Stimulated activated CD8-positive, alpha-beta memory T cell treated with anti-CD3 and anti-CD28 coated beads, Interleukin-12 subunit alpha, Interleukin-12 subunit beta, amount 100 ng/mL, for 24 hours (primary cell): ENCODE measurements around the gene COPZ1.

ENCODE experiments used
- DNase-seq: peaks from one replicate; pipeline ENCODE4 v3.0.0-alpha.2; 2020; ENCODE audit errors: extremely low read depth

COPZ1 gene

DNA sequence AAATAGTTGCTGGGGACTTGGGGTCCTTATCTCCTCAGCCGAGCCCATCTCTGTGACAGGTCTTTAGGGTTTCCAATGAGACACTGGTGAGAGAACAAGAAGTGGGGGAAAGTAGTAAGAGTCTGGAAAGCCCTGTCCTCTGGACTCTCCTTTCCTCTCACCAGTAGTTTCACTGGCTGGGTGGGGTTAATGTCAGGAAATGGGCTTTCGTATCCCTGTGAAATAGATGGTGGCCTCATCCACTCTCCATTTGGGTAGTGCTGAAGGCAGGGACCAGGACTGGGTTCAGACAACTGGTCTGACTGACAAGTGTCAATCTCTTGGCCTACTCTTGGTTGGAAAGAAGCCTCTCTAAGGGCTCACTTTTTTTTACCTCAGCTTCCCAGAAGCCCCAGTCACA is 52.1 kb downstream of the COPZ1 start:
- no peak for DNase-seq

DNA sequence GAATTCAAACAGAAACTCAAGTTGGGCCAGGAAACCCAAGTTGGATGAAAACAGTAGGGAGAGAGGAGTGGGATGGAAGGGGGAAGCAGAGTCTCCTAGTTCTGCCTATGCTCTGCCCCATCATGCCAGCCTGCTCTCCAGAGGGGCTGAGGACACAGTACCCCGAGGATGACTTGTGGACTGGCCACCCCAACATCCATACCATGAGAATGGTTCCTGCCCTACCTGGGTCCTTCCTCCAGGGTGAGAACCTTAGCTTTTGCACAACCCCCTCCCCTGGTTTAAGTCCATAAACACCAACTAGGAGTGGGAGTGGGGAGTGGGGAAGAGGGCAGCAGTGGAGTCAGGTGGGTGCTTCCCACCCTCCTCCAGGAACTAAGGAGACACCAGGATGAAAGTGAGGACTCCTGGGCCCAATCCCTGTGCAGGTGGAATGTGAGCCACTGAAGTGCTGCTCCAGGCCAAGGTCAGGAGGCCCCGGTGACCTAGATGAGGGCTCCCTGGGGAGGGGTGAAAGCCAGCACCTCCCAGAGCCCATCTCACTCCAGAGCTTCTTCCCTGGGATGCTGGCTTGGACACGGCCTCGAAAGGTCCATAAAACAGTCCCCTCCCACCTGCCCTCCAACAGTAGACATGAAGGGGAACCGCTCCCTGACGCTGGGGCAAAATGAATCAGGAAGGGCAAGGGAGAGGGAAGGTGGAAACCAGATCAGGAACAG is 53.0 kb downstream of the COPZ1 start:
- DNase-seq = no peak

DNA sequence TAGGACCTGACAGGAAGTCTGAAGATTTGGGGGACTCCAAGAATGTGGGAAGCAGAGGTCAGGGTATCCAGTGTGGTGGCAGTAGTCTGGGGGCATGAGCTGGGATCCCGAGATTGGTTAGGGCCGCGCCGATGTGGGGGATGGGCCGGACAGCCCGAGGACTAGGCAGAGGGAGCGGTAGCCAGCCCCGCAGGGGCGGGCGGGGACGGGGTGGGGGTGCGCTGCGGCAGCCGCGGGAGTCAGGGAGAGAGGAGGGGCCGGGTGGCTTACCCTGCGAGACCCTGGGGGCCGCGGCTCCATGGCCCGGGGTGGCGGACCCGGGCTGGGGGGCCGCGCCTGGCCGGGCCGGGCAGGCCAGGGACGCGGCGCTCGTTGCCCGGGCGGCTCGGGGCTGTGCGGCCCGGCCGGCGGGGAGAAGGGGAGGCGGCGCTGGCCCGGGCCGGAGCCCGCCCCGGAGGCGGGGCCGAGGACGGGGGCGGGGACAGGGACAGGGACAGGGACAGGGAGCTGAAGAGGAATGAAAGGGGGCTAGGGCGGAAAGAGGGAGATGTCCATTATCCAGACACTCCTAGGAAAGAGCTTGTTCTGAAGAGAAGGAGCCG is 54.0 kb downstream of the COPZ1 start:
- no peak for DNase-seq

- DNase-seq = peak; percentile 69
These were observed 54.7 kb downstream of the COPZ1 start for GRCh38 chr12:54379398-54380201.

DNA sequence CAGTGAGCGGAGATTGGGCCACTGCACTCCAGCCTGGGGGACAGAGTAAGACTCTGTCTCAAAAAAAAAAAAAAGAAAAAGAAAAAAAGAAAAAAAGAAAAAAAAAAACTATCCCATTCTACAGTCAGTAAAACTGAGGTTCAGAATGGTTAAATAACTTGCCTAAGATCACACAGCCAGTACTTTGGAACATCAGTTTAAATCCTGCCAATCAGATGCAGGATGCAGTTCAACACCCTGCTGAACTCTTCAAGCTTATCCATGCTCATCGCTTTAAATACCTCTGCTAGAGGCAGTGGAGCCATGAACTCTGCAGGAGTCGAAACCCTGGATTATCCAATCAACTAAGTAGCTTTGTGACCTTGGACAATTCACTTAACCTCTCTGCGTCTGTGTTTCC is 56.2 kb downstream of the COPZ1 start:
- DNase-seq = no peak

DNA sequence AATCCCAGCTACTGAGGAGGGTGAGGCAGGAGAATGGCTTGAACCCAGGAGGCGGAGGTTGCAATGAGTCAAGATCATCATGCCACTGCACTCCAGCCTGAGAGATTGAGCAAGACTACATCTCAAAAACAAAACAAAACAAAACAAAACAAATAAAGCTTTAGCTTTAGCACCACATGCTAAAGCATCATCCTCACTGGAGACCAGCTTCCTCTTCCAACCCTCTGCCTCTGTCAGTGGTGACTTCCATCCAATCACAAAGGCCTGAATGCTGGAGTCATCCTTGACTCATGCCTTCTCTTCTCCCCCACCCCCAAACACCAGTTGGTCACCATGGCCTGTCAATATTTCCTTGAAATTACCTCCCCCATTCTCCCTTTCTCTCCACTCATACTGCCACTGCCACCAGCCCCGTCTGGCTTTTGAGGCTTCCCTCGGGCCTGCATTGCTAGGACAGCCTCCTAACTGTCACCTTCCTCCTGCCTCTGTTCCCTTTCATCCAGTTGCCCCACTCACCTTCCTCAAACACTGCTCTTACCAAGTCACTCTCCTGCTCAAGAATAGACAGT is 58.2 kb downstream of the COPZ1 start:
- no peak for DNase-seq

- no peak for DNase-seq
These were observed 59.7 kb downstream of the COPZ1 start, which contains the start of gene ZNF385A for GRCh38 chr12:54384591-54385041. ZNF385A (minus strand) TSS chr12:54384733; CDS start chr12:54384514, 219 bp downstream.

DNA sequence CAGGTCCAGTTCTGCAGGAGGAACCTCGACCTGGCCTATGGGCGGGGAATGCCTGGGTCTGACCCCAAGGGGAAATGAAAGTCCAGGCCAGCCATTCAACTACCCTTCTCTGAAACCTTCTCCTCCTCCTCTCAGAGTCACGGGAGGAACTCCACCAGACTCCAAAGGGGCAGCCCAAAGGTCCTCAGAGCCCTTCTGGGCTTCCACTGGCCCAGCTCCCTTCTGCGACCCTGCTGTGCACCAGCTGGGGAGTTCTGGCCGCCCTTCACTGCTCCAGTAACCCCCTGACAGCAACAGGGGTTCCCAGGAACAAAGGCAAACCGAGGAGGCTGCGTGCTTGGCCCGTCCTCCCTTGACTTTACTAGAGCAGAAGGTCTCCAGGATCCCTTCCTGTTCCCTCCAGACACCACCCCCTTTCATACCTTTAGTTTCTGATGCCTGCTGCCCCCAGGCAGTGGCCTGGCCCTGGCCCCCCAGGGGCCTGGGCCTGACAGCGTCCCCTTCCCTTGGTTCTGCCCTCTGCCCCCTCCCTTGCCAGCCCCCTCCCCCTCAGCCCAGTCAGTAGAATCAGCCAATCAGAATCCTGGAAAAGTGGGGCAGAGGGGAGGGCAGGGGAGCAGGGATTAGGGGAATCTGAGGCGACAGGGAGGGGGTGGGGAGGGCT is 60.5 kb downstream of the COPZ1 start:
- no peak for DNase-seq

DNA sequence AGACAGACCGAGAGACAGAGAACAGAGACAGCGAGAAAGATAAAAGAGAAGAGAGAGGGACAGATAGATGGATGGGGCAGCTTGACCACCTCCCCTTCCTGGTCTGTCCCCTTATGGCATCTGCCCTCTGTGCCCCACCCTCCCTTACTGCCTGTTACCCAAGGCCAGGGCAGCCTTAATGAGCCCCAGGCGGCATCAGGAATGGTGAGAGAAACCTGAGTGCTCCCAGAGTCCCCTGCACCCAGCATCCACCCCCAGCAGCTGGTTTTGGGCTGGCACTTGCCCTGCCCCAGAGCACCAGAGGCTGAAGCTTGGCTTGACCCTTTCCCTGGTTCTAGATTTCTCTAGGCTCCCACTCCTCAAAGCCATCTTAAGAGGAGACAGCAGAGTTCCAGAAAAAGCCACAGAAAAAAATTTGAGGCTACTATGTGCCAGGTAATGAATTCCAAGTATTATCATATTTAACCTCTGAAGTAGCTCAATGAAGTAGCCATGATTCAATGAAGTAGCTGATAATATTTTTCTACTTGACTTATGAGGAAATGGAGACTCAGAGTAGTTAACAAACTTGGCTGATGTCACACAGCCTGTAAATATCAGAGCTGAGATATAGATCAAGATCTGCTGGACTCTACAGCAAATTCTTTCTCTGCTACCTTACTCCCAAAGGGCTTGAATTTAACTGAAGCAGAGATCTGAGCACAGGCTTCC is 61.6 kb downstream of the COPZ1 start:
- no peak for DNase-seq

DNA sequence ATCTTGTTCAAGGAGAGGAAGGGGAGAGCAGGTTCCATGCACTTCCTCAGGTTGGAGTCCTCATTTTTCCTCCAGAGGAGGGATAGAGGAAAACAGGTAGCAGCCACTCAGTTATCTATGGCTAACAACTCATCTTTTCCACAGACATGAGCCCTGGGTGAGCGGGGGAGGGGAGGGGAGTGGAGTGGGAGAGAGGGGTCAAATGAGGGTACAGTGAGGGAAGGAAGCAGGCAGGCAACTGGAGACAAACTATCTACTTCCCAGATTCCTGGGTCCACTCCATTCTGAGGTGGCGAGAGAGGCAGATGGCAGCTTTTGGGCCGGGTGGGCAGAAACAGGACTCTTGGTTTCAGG is 62.2 kb downstream of the COPZ1 start:
- no peak for DNase-seq

GRCh38 chr12:54388237-54389133 is 63.6 kb downstream of the COPZ1 start:
- no peak for DNase-seq

GRCh38 chr12:54389134-54389508 is 64.2 kb downstream of the COPZ1 start:
- DNase-seq = no peak

GRCh38 chr12:54389607-54390175 is 64.8 kb downstream of the COPZ1 start:
- DNase-seq = no peak

DNA sequence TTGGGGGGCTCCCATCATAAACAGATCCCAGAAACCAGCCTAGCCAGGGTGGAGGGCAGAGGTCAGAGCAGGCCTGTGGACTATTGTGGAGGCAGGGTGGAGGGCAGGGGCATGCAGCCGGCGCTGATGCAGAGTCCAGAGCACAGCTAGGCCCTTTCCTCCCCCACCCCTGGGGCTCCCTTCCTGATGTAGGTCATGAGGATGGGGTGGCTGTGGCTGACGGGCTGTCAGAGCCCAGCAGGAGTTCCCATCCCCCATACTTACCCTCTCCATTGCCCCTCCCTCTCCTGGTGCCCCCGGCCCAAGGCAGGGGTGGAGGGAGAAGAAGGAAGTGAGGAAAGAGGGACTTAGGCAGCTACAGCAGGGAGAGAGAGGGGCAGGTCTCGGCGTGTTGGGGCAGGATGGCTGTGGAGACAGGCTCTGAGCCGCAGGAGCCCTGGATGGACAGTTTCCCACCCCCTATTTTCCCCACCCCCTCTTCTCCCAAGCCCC is 65.3 kb downstream of the COPZ1 start:
- no peak for DNase-seq

- DNase-seq = peak; percentile 36
These were observed 66.0 kb downstream of the COPZ1 start for GRCh38 chr12:54390668-54391551.

GRCh38 chr12:54392485-54393206 is 67.7 kb downstream of the COPZ1 start:
- no peak for DNase-seq

GRCh38 chr12:54393207-54393609 is 68.3 kb downstream of the COPZ1 start:
- no peak for DNase-seq

GRCh38 chr12:54393743-54394142 is 68.8 kb downstream of the COPZ1 start:
- DNase-seq = no peak
